Hippocampal formation (tissue), 2 donors: ENCODE measurements around the gene COL25A1.
"Not testable (repeated sequence)": the region's sequence is repeated elsewhere in the genome, so short reads cannot be mapped to it uniquely, and the experiment has no call there.

Source experiments
- DNase-seq, 2 donors: peaks; one replicate each; lab custom pipeline; 2025; lab: John Stamatoyannopoulos, UW

Gene COL25A1

DNA sequence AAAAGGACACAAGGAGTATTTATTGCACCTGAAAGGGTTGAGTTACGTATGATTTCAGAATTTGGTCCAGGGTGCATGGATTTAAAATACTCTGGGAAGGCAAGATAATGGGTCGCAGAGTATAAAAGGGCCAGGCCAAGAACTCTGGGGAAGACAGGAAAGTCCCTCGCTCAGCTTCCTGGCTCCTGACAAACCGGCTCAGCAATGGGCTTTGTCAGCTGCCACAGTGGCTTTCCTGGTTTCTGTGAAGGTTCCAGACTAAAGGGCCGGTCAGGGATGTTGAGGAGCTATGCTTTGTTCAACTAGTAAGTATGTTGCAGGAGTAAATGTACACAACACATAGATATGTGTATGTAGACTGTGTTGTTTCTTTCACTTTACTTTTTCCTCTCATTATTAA, 385.2 kb downstream of the COL25A1 start:
- no peak for DNase-seq

GRCh38 chr4:108916638-108917037, 385.8 kb downstream of the COL25A1 start:
- DNase-seq, result no peak

DNA sequence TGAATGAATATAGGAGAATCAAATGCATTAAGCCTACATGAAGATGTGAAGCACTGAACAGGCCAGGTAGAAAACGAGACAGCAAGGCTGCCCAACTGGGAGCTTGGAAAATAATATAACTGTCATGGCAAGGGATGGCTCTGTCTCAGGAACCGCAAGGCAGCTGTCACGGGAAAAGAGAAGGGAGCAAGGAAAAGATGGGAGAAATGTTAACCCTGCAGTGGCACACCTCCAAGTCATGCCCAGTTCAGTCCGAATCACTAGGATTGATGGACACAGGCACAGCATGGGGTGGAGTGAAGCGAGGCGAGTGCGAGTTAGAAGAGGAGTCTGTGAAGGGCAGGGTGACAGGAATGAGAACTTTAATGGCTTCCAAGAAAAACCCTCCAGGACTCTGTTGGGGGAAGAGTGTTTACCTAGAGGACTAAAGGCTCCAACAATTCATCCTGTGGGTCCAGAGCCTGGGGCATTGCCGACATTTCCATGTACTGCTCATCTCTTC, 395.5 kb downstream of the COL25A1 start:
- DNase-seq, result no peak

GRCh38 chr4:108906006-108906405, 396.5 kb downstream of the COL25A1 start:
- DNase-seq, result no peak

- DNase-seq, result no peak
These were observed 398.8 kb downstream of the COL25A1 start for GRCh38 chr4:108903464-108904221.

DNA sequence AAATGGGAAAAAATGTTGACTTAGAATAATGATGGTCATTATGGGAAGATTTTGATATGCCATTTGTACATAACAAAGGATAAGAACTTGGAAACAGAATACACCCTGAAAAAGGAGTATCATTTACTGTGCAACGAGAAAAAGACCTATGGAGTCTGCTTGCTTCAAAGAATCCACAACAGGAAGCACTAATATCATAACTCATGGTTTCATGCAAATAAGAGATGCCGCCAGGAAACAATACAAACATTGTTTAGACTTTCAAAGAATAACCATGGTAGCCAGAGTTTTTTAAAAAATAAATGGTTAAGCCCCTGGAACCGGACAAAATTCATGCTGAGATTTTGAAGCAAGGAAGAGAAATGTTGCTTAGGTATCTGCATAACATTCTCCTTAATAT, 399.7 kb downstream of the COL25A1 start:
- no peak for DNase-seq

DNA sequence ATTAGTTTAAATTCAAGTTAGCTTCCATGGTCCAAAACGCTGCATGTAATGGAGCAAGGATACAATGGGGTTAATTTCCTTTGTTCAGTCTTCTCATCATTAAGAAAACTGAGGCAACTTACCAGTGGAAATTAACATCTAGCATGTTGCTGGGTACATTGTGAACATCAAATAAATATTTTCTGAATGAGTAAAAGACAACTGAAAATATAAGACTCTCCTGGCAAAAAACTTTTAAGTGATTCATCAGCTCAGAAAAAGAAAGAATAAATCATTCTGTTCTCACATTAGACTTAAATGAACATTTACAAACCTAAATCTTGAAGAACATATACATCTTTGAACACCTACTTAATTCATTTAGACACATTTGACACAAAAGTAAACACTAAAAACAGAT, 401.2 kb downstream of the COL25A1 start:
- DNase-seq, result no peak

DNA sequence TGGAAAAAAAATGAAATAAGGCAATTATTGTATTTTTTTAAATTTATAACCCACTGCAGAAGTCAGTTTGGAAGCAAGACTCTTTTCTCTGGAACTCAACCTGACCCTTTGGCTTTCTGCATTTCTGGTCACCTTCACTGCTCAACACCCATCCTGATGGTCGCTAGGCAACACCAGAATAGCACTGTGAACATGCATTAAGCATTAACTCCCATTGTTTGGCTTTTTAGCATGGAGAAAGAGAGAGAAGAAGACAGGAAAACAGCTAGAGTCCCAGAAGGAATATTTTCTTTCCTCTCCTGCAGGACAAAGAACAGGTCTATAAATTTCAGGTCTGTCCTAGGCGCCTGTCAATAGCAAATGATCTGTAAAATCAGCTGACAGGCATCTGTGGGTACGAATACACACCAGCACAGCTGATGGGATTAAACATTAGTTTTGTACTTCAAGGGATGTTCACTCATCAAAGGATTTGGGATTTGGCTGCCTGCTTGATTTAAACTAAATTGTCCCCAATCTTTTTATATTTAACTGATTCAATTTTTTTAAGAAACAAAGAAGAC, 402.4 kb downstream of the COL25A1 start:
- no peak for DNase-seq

DNA sequence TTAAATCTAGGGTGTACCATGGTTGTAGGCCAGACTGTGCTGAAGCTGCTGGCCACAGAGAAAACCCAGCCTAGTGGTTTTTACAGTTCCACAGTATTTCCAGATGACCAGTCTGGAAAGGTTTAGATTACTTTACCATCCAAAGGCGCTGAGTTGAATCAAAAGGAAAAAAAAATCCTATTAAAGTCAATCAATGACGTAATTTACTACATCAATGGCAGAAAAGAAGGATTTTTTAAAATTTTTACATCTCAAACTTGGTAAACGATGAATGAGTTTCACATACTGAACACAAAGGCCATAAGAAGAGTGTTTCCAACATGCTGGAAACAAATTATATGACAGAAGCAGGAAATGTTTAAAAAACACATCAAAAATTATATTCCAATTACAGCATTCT, 409.0 kb downstream of the COL25A1 start:
- DNase-seq, result no peak

GRCh38 chr4:108891896-108892590, 410.4 kb downstream of the COL25A1 start:
- DNase-seq, result no peak

DNA sequence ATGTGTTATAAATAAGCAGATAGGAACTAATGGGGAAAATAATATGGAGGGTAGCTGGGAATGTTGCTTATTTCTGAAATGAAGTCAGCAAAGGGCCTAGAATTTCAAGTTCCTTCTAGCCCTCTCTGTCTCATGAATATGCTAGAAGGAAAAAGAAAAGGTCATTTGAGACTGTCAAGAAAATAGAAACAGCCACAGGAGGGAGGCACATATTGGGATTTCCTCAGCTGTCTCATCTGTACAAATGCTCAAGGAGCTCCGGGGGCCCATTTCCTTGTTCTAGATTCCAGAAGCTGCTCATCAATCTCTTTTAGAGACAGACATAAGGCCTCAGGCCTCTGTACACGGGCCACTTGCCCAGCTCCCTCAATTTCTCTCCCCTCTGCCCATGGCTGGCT, 412.0 kb downstream of the COL25A1 start:
- no peak for DNase-seq

DNA sequence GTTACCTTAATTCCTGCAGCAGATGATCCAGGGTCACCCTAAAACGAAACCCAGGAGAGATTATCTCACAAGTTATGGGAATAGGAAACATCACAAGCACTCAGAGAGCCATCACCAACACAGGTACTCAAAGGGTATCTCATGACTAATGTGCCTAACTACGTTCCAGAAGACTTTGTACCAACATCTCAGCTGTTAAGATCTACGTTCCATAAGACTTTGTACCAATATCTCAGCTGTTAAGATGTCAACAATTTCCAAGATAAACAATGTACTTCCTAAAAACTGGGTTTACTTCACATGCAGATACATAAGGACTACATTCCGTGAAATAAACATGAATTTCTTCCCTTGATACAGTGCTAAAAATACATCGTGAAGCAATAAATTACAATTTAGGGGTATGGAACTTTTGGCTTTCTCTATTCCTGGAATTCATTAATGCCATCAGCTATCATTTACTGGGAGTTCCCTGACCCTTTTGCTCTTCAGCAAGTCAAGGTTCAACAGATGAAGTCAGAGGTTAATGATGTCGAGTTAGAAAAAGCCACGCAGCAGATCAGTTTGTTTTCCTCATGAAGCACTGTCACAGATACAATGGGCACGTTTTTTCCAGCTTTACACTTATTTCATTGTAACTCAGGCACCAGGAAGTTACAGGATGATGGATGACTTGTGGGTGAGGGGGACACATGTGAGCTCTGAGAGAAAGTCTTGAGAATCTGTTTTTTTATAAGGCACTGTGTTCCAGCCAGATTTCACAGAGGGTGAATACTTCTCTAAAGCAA, 412.6 kb downstream of the COL25A1 start:
- no peak for DNase-seq

DNA sequence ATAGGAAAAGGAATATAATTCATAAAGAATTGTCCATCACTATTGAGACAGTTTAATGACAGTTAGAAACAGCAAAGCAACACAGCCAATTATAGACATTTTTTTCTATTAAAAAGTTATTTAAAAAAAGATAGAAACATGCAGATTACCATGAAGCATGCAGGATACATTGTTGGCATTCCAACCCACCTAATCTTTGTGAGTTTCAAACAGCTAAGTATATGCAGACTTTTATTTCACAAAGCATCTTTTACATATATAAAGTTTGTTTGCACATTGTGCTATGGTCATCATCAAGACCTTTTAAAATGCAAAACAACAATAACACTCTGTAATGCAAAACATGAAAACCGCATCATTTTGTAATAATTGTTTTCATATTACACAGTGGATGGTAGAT, 413.7 kb downstream of the COL25A1 start:
- DNase-seq, result no peak

DNA sequence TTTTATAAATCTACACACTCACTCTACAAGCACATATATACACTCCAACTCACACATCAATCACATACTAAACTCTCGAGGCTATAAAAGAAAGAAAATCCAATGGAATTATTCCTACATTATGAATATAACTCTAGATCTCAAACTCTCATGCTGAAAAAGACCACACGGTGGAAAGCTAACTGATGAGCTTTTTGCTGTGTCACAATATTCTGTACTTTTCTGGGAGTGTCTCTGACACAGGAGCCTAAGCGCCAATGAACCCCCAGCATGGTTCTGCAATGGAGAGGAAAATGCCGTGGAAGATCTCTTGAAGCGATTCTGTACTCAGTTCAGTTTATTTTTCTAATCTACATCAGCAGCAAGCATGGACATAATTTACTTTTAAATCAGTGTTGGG, 415.4 kb downstream of the COL25A1 start:
- no peak for DNase-seq

GRCh38 chr4:108885211-108885610, 417.2 kb downstream of the COL25A1 start:
- no peak for DNase-seq

GRCh38 chr4:108884596-108884995, 417.9 kb downstream of the COL25A1 start:
- DNase-seq, result no peak

DNA sequence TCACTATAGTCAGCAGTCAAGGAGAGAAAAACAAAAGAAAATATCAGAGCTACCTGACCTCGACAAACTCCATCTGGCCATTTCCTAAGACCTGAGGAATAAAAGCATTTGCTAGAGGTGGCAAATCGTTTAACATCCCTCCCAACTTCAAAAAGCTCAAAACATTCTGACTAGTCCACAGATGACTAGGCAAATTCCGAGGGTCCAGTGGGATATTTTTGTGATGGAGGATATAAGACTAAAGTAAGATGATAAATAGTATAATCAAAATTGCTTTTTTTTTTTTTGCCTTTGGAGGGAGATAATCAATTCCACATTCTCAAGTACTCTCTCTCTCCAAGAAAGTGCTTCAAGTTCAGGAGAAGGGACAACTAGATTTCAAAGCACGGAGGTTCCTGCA, 420.5 kb downstream of the COL25A1 start:
- DNase-seq, result no peak

DNA sequence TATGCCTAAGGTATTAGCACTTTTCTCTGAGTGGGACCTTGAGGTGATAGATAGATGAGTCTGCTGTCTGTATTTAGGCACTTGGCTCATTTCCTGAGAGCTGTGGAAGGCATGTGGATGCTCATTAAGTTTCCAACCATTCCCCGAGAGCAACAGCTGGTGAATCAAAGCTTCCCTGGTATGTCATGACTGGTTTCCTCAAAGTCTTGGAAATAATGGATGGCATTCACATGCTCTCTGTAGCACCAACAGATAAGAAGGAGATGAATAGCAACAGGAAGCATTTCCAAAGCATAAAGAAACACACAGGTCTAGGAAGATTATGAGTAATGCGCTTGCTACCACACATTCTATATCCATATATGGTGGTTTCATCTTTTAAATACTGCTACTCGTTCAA, 421.3 kb downstream of the COL25A1 start:
- DNase-seq, result no peak

DNA sequence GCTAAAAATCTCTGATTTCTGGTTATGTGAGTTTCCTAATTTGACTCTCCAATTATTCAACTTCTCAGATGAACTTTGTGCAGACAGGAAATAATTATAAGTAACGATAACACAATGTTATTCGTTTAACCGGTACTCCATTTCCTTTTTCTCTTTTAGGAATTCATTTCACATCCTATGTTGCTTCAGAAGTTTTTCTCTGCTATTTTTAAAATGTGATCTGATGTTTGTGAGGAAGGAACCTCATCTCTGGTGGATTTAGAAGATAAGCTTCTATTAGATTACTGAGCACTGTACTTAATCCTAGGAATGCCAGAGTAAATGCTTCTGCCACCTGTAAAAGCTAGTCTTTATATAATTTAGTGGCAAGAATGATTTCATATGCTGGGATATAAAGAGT, 423.7 kb downstream of the COL25A1 start:
- no peak for DNase-seq

- no peak for DNase-seq
These were observed 424.6 kb downstream of the COL25A1 start for GRCh38 chr4:108877821-108878220.

- DNase-seq, result no peak
These were observed 427.7 kb downstream of the COL25A1 start for GRCh38 chr4:108874806-108875205.

- DNase-seq, result not testable (repeated sequence)
These were observed 432.5 kb downstream of the COL25A1 start for GRCh38 chr4:108869970-108870369.
